B cell (primary cell): ENCODE data around the gene DCBLD2.

Experiments
- CTCF ChIP-seq: fragments of 200-600 bp; IDR thresholded peaks from one replicate; pipeline ENCODE4 v1.8.0; 2022; ENCODE audit warnings: antibody characterized with exemption, mild to moderate bottlenecking
- EZH2 ChIP-seq: IDR thresholded peaks from 2 replicates; pipeline ENCODE4 v1.6.1; 2012; ENCODE audit warnings: borderline replicate concordance, low read depth, mild to moderate bottlenecking, moderate library complexity, low read length; ENCODE audit not compliant: insufficient read depth, poor library complexity, severe bottlenecking

- no peak for TF ChIP-seq CTCF
- TF ChIP-seq EZH2: no peak
These were observed 109.9 kb downstream of the DCBLD2 start for GRCh38 chr3:98791341-98792325.
